HepG2 (cell line): Measurements from ENCODE around the gene COBL. TPM values are rescaled to one million over a fixed set of nuclear protein-coding genes. Genes with fewer than 3 reads are reported as not detected.

Experiments used
- ATAC-seq: fragments of 200-7000 bp; cut with Tn5 transposase; 3 replicates; pipeline ENCODE4 v1.9.1; 2020; ENCODE audit warnings: mild to moderate bottlenecking, moderate library complexity
- BruUV-seq: library from RNA; stranded (reverse); fragments of 400-500 nt; replicated peaks from 2 replicates; lab custom pipeline; 2021; lab: Mats Ljungman, UMichigan
- CTCF ChIA-PET: fragments of 300-600 bp; formaldehyde crosslinking; extraction: SDS; loops from one replicate; lab custom pipeline; 2021; ENCODE audit warnings: low total read pairs, inconsistent platforms, low intra/inter-chr PET ratio; lab: Yijun Ruan, JAX
- POLR2A ChIA-PET: fragments of 350-600 bp; sonication (Branson Sonifier 250); formaldehyde crosslinking; loops from one replicate; lab custom pipeline; 2020; ENCODE audit warnings: antibody characterized with exemption, inconsistent platforms; lab: Yijun Ruan, JAX
- DNase-seq: peaks from one replicate; pipeline ENCODE4 v3.0.0-alpha.2; 2015; ENCODE audit warnings: low spot score
- FAIRE-seq: peaks from 3 replicates; lab custom pipeline; 2011; peaks lifted over from hg19 to GRCh38; lab: Jason Lieb, UNC
- H2AFZ ChIP-seq: one replicate; pipeline ENCODE4 v1.6.1; 2011; ENCODE audit warnings: low read length, inconsistent platforms
- H3K27ac ChIP-seq: fragments of 300-600 bp; 3 replicates; pipeline ENCODE4 v1.8.0; 2011; ENCODE audit warnings: mixed run types, mild to moderate bottlenecking, mixed read lengths, low read length, inconsistent platforms; ENCODE audit not compliant: insufficient read depth; ENCODE audit errors: extremely low read length
- H3K27me3 ChIP-seq, 2 experiments: fragments of 200-600 bp in 1 of 2; 2 replicates in 1 of 2; 3 replicates in 1 of 2; pipeline versions ENCODE4 v1.6.0 to v1.8.0; 2011; ENCODE audit warnings: low read length in 2 of 2, mild to moderate bottlenecking in 2 of 2, moderate library complexity in 2 of 2, inconsistent platforms in 1 of 2; ENCODE audit not compliant: insufficient read depth in 2 of 2, control insufficient read depth in 1 of 2
- H3K36me3 ChIP-seq, 2 experiments: fragments of 200-600 bp in 1 of 2; replicated peaks in 1 of 2; 2 replicates in 1 of 2; 3 replicates in 1 of 2; pipeline versions ENCODE4 v1.5.1 to v1.8.0; 2011; ENCODE audit warnings: low read length in 2 of 2, inconsistent platforms in 1 of 2; ENCODE audit not compliant: insufficient read depth in 2 of 2, control insufficient read depth in 1 of 2
- H3K4me1 ChIP-seq: 2 replicates; pipeline ENCODE4 v1.5.1; 2012; ENCODE audit warnings: low read length, inconsistent platforms; ENCODE audit not compliant: insufficient read depth
- H3K4me2 ChIP-seq: 2 replicates; pipeline ENCODE4 v1.6.0; 2011; ENCODE audit warnings: low read depth, low read length, inconsistent platforms
- H3K4me3 ChIP-seq, 3 experiments: fragments of 200-600 bp in 1 of 3; sonication (generic), shearing (Covaris generic) in 1 of 3; replicated peaks in 1 of 3; 2 replicates each; pipeline ENCODE4 v1.5.1; 2011 to 2016; ENCODE audit warnings: low read length in 3 of 3, inconsistent platforms in 2 of 3, low read depth in 2 of 3, mild to moderate bottlenecking in 2 of 3, control low read depth in 1 of 3, mixed read lengths in 1 of 3; ENCODE audit not compliant: insufficient read depth in 1 of 3
- H3K79me2 ChIP-seq: one replicate; pipeline ENCODE4 v1.6.1; 2011; ENCODE audit warnings: low read length, inconsistent platforms; ENCODE audit not compliant: insufficient read depth
- H3K9ac ChIP-seq: 2 replicates; pipeline ENCODE4 v1.6.0; 2011; ENCODE audit warnings: mild to moderate bottlenecking, low read depth, low read length, inconsistent platforms; ENCODE audit not compliant: insufficient read depth
- H3K9me3 ChIP-seq: 2 replicates; pipeline ENCODE4 v1.5.1; 2012; ENCODE audit warnings: mild to moderate bottlenecking, low read length
- H4K20me1 ChIP-seq: 2 replicates; pipeline ENCODE4 v1.6.0; 2011; ENCODE audit warnings: inconsistent platforms, mild to moderate bottlenecking, low read length, moderate library complexity; ENCODE audit not compliant: insufficient read depth
- ARID3A ChIP-seq: IDR thresholded peaks from 2 replicates; pipeline ENCODE4 v1.6.1; 2012; ENCODE audit warnings: low read depth, low read length, improper control_type of control experiment
- DMAP1 ChIP-seq: IDR thresholded peaks from 2 replicates; pipeline ENCODE4 v1.6.1; 2016
- GPBP1L1 ChIP-seq: sonication (generic); formaldehyde crosslinking; IDR thresholded peaks from 2 replicates; pipeline ENCODE4 v1.5.0; 2020; ENCODE audit warnings: mild to moderate bottlenecking, missing genetic modification reagents
- GTF2F1 ChIP-seq: fragments of 150-350 bp; IDR thresholded peaks from 2 replicates; pipeline ENCODE4 v1.6.1; 2014; ENCODE audit warnings: low read length
- MEF2D ChIP-seq: sonication (generic); formaldehyde crosslinking; IDR thresholded peaks from 2 replicates; pipeline ENCODE4 v1.5.1; 2020; ENCODE audit warnings: mild to moderate bottlenecking, missing genetic modification reagents
- NFYC ChIP-seq: IDR thresholded peaks from 2 replicates; pipeline ENCODE4 v1.6.1; 2016; ENCODE audit warnings: missing genetic modification reagents, missing compliant biosample characterization
- SALL1 ChIP-seq: sonication (generic); formaldehyde crosslinking; IDR thresholded peaks from 2 replicates; pipeline ENCODE4 v1.8.0; 2022; ENCODE audit warnings: mild to moderate bottlenecking, missing genetic modification reagents
- SSRP1 ChIP-seq: IDR thresholded peaks from 2 replicates; pipeline ENCODE4 v1.6.1; 2016; ENCODE audit warnings: control low read depth
- TEAD3 ChIP-seq: optimal IDR thresholded peaks from 2 replicates; pipeline ENCODE3; 2016; ENCODE audit warnings: borderline replicate concordance
- ZBTB20 ChIP-seq: sonication (generic); formaldehyde crosslinking; IDR thresholded peaks from 2 replicates; pipeline ENCODE4 v1.8.1; 2023; ENCODE audit warnings: missing genetic modification reagents, low read depth, mild to moderate bottlenecking, borderline replicate concordance
- ZNF274 ChIP-seq: sonication (generic); formaldehyde crosslinking; IDR thresholded peaks from 2 replicates; pipeline ENCODE4 v1.5.1; 2020; ENCODE audit warnings: mild to moderate bottlenecking, missing genetic modification reagents
- WGBS: methylation state at CpG from one replicate; pipeline ENCODE4 v1.1.6; 2017; ENCODE audit warnings: low lambda C conversion rate; 5-methylcytosine and 5-hydroxymethylcytosine counted together
- in situ Hi-C: cut with HindIII; loops from 2 replicates; pipeline ENCODE4 v1.10.0; 2017; ENCODE audit warnings: low pct_unique_long_range_greater_than_20kb; ENCODE audit not compliant: extremely low pct_ligation_motif_present
- intact Hi-C: fragments of 100-400 bp; cut with micrococcal nuclease; formaldehyde crosslinking; loops from one replicate; pipeline ENCODE4 v1.10.0; 2022; ENCODE audit not compliant: unreplicated experiment
- polyA plus RNA-seq, 8 experiments: library from polyadenylated mRNA; depleted of rRNA in 3 of 8; stranded (reverse) in 7 of 8; unstranded in 1 of 8; fragments of >200 nt; fragmentation: Illumina TruSeq in 4 of 8; extraction: Trizol in 4 of 8; gene quantifications; 2 replicates each; pipeline versions ENCODE4 v1.2.1 to v1.2.3, GENCODE V29; 2011 to 2016; ENCODE audit warnings: low read depth in 4 of 8, missing spikeins in 1 of 8, mixed read lengths in 1 of 8; ENCODE audit not compliant: insufficient read depth in 1 of 8
- total RNA-seq, 5 experiments: library from RNA; depleted of rRNA; stranded (reverse); fragments of >200 nt; fragmentation: Illumina TruSeq; extraction: Trizol; gene quantifications; 2 replicates each; pipeline ENCODE4 v1.2.3, GENCODE V29; 2016; ENCODE audit warnings: low read depth in 1 of 5

COBL gene
- total and polyA plus RNA-seq, 2 of the 13 experiments (the other 11 are each of a cell fraction or from before 2014, with no cell fraction given): 3.8 to 4.9 TPM

- Histone ChIP-seq H3K4me1 (peaks cover 18% of the 10 kb centered on the region), H3K27me3 (no peaks in the 10 kb centered on the region), H3K79me2 (no peaks in the 10 kb centered on the region), H3K4me3 (no peak overlapping the region), H3K36me3 (no peaks in the 10 kb centered on the region), H2AFZ (no peak overlapping the region), H3K4me2 (peak overlapping the region; percentile 39), H3K9ac (no peak overlapping the region), H3K27ac (no peak overlapping the region), H4K20me1 (no peaks in the 10 kb centered on the region), H3K9me3 (no peaks in the 10 kb centered on the region)
- intact Hi-C loops (no loop called here), in situ Hi-C loops (no loop called here)
- FAIRE-seq (no peak), DNase-seq (no peak), ATAC-seq (no peak)
- 8% methylated on average over 1 of the region's 1 CpG for WGBS
- no TSS peak for BruUV-seq
- POLR2A ChIA-PET: no interaction called here
- TF ChIP-seq MEF2D (0 out of 2 replicates have a peak, but pooled peaks have one; percentile 48), NFYC (CRISPR knock-in tag) (no peak), ARID3A (0 out of 2 replicates have a peak, but pooled peaks have one; percentile 1)
- TF ChIP-seq, all 625 proteins: peak for 2
- CTCF ChIA-PET: no interaction called here
Observed at GRCh38 chr7:51350546-51350896, 33.9 kb upstream of the COBL start.

- Histone ChIP-seq H3K79me2 (no peaks in the 10 kb centered on the region), H4K20me1 (no peaks in the 10 kb centered on the region), H3K27ac (no peak overlapping the region), H3K36me3 (no peaks in the 10 kb centered on the region), H3K9me3 (no peaks in the 10 kb centered on the region), H3K9ac (no peak overlapping the region), H2AFZ (no peak overlapping the region), H3K4me1 (peaks cover 18% of the 10 kb centered on the region), H3K4me2 (peak overlapping the region; percentile 39), H3K27me3 (no peaks in the 10 kb centered on the region), H3K4me3 (no peak overlapping the region)
- FAIRE-seq: no peak
- in situ Hi-C loops (no loop called here), intact Hi-C loops (no loop called here)
- ATAC-seq: peak; percentile 95
- POLR2A ChIA-PET: no interaction called here
- peak; percentile 33 for DNase-seq
- CTCF ChIA-PET: no interaction called here
- no TSS peak for BruUV-seq
- 29% methylated on average over 8 of the region's 8 CpGs for WGBS
- TF ChIP-seq SALL1 (CRISPR knock-in tag) (peak; percentile 65), ARID3A (0 out of 2 replicates have a peak, but pooled peaks have one; percentile 8), ZNF274 (CRISPR knock-in tag) (no peak), DMAP1 (CRISPR knock-in tag) (no peak), SSRP1 (CRISPR knock-in tag) (no peak), TEAD3 (CRISPR knock-in tag) (peak; percentile 71), ZBTB20 (CRISPR knock-in tag) (peak; percentile 92; the same call in 1 of the 2 replicates), GTF2F1 (no peak), GPBP1L1 (CRISPR knock-in tag) (no peak)
Observed at GRCh38 chr7:51349820-51350545, 33.4 kb upstream of the COBL start.
